GM18526 (cell line): ENCODE measurements around the gene FBXO48.

ENCODE experiments used
- POLR2A ChIP-seq: IDR thresholded peaks from 3 replicates; pipeline ENCODE4 v1.6.1; 2011; ENCODE audit not compliant: insufficient read length; ENCODE audit errors: extremely low read depth

The FBXO48 gene, protein sequence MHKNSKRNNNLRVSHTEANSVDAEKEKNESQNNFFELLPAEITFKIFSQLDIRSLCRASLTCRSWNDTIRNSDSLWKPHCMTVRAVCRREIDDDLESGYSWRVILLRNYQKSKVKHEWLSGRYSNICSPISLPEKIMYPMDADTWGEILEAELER

DNA sequence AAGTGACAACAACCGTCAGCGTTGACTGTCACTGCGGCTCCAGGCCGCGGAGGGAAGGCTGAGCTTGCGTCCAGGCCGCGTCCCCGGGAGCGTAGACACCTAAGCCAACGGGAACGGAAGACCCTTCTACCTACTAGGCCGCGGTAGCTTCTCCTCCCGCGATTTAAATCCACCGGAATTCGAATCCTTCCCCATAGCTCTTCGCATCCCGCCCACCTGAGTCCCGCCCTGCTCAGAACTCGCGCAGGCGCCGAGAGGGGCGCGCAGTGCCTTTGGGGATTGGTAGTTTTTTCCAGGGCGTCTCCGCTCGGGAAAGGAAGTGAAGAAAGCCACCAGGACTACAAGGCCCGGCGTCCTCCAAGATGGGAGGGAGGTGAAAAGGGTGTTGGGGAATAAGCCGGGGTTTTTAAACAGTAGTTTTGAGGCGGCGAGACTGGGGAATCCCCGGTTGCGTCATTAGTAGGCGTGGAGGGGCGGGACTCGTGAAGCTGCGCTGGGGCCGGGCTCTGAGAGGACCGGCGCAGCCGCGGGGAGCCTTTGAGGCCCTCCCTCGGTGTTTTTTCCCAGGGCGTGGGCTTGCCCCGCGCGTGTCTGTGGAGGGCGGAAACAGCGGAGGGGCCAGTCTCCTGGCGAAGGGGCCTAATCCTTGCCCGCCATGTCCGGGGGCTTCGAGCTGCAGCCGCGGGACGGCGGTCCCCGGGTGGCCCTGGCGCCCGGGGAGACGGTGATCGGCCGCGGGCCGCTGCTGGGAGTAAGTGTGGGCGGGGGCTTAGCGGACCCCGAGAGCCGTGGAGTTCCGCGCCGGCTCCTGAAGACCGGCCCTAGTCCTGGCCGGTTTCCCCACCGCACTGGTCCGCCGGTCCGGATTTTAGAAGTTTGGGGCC is at the start of gene FBXO48, which contains the start of gene APLF:
Gene FBXO48, minus strand, starts transcription at position 218 of the 884 bp plus-strand sequence. CDS start 2,149 bp downstream, outside the sequence.
Gene APLF, plus strand, starts transcription at position 509 of the 884 bp plus-strand sequence. Its CDS starts 147 bp downstream, at position 656.
- TF ChIP-seq POLR2A = peak; percentile 68

DNA sequence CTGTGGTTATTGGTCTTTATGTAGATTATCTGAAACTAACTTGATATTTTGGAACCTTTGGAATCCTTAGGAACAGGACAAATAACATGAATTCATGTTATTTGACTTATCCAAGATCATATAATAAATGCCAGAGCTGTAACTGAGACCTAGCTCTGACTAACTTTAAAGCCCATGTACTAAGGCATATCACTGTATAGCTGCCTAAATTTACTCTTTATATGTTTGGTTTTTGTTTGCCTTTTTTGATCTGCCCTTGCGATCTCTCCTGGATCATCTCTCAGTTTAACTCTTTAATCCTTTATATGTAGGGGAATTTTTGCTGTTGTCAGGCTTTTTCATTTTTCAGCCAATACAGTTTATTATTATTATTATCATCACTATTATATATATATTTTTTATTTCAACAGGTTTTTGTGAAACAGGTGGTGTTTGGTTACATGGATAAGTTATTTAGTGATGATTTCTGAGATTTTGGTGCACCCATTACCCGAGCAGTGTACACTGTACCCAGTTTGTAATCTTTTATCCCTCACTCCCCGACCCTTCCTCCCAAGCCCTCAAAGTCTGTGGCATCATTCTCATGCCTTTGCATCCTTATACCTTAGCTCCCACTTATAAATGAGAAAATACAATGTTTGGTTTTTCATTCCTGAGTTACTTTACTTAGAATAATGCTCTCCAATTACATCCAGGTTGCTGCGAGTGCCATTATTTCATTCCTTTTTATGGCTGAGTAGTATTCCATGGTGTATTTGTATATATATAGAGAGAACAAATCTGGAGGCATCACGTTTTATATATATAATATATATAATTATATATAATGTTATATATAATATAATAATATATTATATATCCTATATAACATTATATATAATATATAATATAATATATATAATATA is 49.2 kb upstream of the FBXO48 start:
- TF ChIP-seq POLR2A = no peak

DNA sequence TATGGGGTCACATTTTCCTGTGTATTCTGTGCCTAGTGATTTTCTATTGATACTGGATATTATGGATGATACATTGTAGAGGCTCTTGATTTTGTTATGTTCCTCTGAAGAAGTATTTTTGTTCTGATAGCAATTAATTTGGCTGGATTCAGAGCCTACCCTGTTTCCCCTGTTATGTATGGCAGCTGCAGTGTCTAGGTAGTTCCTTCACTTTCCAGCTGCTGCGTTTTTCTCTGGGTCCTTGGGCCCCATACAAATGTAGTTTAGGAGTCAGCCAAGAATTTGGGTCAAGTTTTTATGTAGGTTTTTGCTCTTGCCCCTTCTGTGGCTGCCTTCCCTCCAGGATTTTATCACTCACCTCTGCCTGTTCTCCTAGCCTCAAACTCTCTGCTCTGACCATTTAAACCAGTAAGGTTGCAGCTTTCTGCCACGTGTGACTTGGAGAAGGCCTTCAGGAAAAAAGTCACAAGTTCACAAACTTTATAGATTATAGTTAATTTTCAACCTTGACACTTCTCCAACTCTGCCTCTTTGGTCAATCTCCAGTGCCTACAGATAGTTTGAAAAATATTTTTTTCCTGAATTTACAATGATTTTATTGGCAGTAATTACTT is 47.3 kb upstream of the FBXO48 start:
- no peak for TF ChIP-seq POLR2A

DNA sequence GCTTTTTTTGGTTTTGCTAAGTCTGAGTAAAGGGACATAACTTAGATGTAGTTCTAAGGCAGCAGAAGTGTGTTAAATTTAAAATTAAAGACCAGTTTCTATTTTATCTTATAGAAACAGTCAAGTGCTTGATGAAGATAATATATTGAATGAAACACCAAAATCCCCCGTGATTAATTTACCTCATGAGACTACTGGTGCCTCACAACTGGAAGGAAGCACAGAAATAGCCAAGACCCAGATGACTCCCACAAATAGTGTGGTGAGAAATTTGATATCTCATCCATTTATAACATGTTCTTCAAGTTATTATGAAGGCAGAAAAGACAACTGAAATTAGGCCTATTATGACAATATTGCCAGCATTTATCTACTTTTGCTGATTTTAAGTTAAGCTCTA is 45.9 kb upstream of the FBXO48 start:
- TF ChIP-seq POLR2A = no peak

DNA sequence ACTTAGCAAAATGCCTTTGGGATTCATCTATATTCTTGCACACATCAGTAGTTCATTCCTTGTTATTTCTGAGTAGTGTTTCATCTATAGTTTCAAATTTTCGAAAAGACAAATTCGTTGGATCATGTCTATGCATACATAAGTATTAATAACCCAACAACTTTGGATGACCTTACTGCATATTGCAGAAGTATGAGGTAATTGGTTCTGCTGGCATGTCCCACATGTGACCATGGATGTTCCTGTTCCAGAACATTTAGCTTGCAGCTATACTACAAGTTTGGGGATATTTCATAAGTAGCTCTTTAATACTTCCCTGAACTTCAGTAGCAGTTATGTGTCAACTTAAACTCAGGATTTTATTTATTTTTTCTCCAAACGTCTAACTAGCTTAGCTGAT is 45.2 kb upstream of the FBXO48 start:
- no peak for TF ChIP-seq POLR2A

DNA sequence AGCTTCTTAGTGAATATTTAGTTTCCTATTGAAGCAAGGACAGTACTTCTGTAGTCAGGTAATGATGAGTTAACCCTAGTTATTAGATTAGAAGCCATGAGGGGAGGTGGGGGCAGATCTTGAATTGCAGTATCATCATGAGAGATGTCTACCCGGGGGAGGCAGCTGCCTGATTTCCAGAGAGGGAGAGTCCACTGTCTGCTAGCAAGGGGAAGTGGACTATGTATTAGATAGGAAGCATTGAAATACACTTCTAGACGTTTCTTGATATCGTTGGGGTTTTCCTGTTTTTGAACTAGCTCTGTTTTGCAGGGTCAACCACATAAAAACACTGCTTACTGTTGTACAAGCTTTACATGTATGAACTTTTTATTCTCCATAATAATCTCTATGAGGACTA is 39.1 kb upstream of the FBXO48 start:
- no peak for TF ChIP-seq POLR2A

DNA sequence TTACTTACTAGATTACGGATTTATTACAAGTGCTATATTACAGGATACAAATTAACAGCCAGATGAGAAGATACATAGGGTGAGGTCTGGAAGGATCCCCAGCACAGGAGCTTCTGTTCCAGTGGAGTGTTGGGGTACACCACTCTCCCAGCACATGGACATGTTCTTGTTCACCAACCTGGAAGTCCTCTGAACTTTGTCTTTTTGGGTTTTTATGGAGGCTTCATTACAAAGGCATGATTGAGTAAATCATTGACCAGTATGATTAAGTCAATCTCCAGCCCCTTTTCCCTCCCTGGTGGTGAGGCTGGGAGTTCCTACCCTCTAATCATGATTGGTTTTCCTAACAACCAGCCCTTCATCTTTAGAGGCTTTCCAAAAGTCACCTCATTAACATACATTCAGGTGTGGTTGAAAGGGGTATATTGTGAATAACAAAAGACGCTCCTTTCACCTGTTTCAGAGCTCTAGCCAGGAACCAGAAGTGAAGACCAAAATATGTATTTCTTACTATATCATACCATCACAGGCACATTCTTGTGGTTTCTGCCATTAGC is 38.6 kb upstream of the FBXO48 start:
- no peak for TF ChIP-seq POLR2A

DNA sequence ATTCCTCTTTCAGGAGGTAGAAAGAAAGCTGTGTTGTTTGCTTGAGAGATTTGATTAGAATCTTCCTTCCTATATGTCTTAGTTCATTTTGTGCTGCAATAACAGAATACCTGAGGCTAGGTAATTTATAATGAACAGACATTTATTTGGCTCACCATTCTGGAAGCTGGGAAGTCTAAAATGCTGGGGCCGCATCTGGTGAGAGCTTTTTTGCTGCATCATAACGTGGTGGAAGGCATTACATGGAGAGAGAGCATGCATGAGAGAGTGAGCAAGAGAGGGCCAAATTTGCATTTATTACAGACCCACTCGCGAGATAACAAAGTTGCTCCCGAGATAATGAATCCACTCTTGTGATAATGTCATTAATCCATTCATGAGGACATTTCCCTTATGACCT is 34.7 kb upstream of the FBXO48 start:
- no peak for TF ChIP-seq POLR2A

DNA sequence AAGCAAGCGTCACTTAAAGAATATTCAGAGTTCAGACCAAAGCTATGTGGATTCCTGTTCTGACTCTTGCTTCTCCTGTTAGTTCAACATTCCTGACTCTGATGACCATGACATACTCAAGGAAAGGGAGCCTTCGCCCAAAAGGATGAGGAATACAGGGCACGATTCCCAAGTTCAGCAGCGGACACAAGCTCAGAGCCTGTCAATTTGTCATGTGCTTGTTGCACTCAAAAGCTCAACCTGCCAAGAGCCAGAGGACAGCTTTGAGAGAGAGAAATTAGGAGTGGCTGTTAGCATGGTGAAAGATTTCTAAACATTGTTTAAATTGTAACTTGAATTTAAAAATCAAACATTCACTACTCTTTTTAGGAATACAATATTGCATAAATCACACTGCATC is 33.6 kb upstream of the FBXO48 start:
- no peak for TF ChIP-seq POLR2A

DNA sequence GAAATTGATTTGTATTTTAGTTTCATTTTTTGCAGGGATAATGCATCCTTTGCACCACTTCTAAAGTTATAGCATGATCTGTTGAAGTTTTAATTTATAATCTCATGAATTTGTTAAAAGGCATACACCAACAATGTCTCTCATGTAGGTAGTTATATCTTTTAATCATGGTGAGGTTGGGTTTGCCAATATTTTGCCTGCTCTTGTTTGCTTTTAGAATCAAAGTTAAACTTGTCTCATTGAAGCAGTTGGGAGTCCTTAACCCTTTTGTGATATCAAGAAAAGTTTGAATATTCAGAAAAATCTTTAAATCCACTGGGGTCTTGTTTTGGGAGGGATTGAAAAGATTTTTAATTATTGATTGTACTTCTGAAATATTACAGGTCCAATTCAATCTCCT is 32.0 kb upstream of the FBXO48 start:
- no peak for TF ChIP-seq POLR2A

DNA sequence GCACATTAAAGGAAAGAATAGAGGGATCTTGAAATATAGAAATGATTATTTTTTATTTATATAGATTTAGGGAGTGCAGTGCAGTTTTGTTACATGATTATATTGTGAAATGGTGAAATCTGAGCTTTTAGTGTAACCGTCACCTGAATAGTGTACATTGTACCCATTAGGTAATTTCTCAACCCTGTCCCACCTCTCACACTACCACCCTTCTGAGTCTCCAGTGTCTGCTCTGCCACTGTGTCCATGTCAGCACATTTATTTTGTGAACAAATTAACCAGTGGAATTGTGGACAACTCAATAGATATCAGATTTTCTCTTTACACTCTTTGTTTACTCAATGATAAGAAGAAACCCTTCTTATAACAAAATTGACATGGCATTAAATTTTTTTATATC is 24.5 kb upstream of the FBXO48 start:
- no peak for TF ChIP-seq POLR2A

DNA sequence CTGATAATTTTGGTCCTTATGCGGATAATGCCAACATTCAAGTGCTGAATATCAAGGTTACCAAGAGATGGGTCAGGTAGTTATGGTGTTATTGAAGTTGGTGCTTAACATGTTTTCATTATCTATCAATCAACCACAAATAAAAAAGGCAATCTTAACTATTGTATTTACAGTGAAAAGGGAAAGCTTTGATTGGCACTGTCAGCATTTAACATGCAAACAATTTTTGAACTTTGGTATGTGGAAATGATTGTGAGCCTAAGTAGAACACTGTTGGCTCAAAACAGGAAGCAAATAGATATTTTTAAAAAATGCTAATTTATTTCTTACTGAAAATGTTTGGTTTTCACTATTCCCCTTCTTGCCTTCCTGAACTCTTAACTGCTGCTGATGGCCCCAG is 22.2 kb upstream of the FBXO48 start:
- no peak for TF ChIP-seq POLR2A

DNA sequence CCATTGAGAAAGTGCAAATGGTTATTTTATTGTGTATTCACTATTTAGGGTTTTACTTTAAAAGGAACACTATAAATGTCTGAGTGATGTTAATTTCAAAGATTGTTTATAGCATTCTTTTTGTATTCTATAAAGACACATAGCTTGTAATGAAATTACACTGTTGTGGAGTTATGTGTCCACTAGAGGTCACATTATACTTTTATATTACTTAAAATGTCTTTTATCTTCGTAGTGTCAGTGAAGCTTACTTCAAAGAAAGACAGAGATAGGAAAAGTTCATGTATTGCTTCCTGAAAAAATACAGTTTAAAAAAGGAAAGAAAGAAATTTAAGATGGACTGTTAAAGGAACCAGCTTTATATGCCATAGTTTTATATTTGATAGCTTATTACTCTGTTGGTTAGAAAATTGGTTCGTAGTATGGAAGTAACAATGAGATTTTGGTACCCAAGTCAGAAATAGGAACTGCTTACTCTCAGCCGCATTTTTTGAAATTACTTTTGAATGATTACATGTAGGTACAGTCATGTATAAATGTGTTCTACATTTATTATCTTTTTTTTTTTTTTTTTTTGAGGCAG is 20.8 kb upstream of the FBXO48 start:
- TF ChIP-seq POLR2A = no peak

DNA sequence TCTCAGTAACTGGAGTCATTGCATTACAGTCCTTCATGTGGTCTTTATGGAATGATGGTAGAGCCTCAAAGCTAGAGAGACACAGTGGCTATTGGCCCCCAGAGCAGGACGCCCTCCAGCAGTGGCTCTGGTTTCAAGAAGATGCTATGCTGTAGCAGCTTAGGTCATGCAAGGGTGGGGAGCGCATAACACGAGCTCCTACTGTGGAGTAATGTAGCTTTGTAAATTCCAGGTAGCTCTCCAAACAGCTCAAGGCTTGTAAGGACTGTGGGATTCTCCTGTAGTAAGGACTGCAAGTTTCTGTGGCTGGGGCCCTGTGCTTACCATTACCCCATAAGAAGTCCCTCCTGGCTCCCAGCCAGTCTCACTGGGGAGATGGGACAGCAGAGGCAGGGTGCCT is 15.9 kb upstream of the FBXO48 start:
- no peak for TF ChIP-seq POLR2A
